Measurements from ENCODE around the gene TMEM253.

GRCh38 chr14:21083565-21084325 lies 17.1 kb upstream of the TMEM253 start:
- TF ChIP-seq CTCF (conservative IDR thresholded peaks at IDR 0.05) (no peak), ZFX (IDR thresholded peaks at IDR 0.05) (no peak)

Measured in C4-2B (cell line).